MM.1S (cell line): ENCODE data around the gene BBX.

Source experiments
- DNase-seq: peaks from one replicate; pipeline ENCODE4 v3.0.0-alpha.2; 2015
- H2AFZ ChIP-seq: fragments of 300-600 bp; sonication (generic); 2 replicates; pipeline ENCODE4 v1.6.0; 2016; ENCODE audit warnings: antibody characterized with exemption, low read length
- H3F3A ChIP-seq: fragments of 300-600 bp; sonication (generic); 2 replicates; pipeline ENCODE4 v1.6.1; 2016; ENCODE audit warnings: mild to moderate bottlenecking, antibody characterized with exemption, low read length, moderate library complexity, mixed read lengths; ENCODE audit not compliant: insufficient read depth
- H3K27ac ChIP-seq: fragments of 300-600 bp; sonication (generic); 2 replicates; pipeline ENCODE4 v1.5.1; 2016; ENCODE audit warnings: mild to moderate bottlenecking, low read length
- H3K27me3 ChIP-seq: fragments of 300-600 bp; sonication (generic); replicated peaks from 2 replicates; pipeline ENCODE4 v1.6.0; 2016; ENCODE audit warnings: low read length; ENCODE audit not compliant: insufficient read depth
- H3K36me3 ChIP-seq: fragments of 300-600 bp; sonication (generic); replicated peaks from 2 replicates; pipeline ENCODE4 v1.6.1; 2016; ENCODE audit warnings: mild to moderate bottlenecking, low read length, mixed read lengths; ENCODE audit not compliant: insufficient read depth
- H3K4me1 ChIP-seq: fragments of 300-600 bp; sonication (generic); 2 replicates; pipeline ENCODE4 v1.6.1; 2016; ENCODE audit warnings: low read length, mixed read lengths
- H3K4me2 ChIP-seq: fragments of 300-600 bp; sonication (generic); 2 replicates; pipeline ENCODE4 v1.6.0; 2016; ENCODE audit warnings: low read depth, low read length
- H3K4me3 ChIP-seq: fragments of 300-600 bp; sonication (generic); 2 replicates; pipeline ENCODE4 v1.5.1; 2016; ENCODE audit warnings: low read length, mixed read lengths
- H3K79me2 ChIP-seq: fragments of 300-600 bp; sonication (generic); 2 replicates; pipeline ENCODE4 v1.6.1; 2016; ENCODE audit warnings: mixed run types, low read length, mixed read lengths
- H3K9ac ChIP-seq: fragments of 300-600 bp; sonication (generic); 2 replicates; pipeline ENCODE4 v1.6.1; 2016; ENCODE audit warnings: low read length, mixed read lengths
- H3K9me2 ChIP-seq: fragments of 300-600 bp; sonication (generic); replicated peaks from 2 replicates; pipeline ENCODE4 v1.6.1; 2016; ENCODE audit warnings: mild to moderate bottlenecking, low read length, mixed read lengths; ENCODE audit not compliant: insufficient read depth
- H3K9me3 ChIP-seq: fragments of 300-600 bp; sonication (generic); replicated peaks from 2 replicates; pipeline ENCODE4 v1.6.1; 2016; ENCODE audit warnings: mild to moderate bottlenecking, low read length, mixed read lengths; ENCODE audit not compliant: insufficient read depth
- H4K20me1 ChIP-seq: fragments of 300-600 bp; sonication (generic); 2 replicates; pipeline ENCODE4 v1.6.1; 2016; ENCODE audit warnings: mild to moderate bottlenecking, low read length, moderate library complexity, mixed read lengths; ENCODE audit not compliant: insufficient read depth
- CTCF ChIP-seq: fragments of 300-600 bp; sonication (generic); IDR thresholded peaks from 2 replicates; pipeline ENCODE4 v1.5.1; 2016; ENCODE audit warnings: antibody characterized with exemption, low read length, mixed read lengths
- EZH2 ChIP-seq: fragments of 300-600 bp; sonication (generic); optimal IDR thresholded peaks from 2 replicates; pipeline ENCODE3; 2017; ENCODE audit warnings: low read depth, mild to moderate bottlenecking, antibody characterized with exemption, low read length, mixed read lengths
- EZH2phosphoT487 ChIP-seq: fragments of 300-600 bp; sonication (generic); IDR thresholded peaks from 2 replicates; pipeline ENCODE4 v1.6.1; 2018; ENCODE audit warnings: antibody characterized with exemption, low read length

Gene BBX

DNA sequence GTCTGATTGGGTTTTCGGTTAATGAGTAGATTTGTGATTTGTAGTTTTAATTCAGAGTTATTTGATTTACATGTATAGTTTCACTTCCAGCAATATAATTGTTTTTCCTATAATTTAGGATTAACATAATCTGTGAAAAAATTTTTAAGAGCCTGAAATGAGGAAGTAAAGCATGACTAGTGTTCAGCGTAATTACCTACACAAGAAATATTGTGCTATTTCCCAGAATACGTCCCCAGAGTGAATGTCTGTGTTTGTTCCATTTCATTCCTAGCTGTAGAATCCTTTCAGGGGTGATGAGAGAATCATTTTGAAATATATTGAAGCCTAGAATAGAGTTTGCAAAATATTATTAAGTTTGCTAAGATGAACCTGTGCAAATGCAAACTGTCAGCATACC is 247.1 kb downstream of the BBX start:
- Histone ChIP-seq H3K79me2 (no peaks in the 10 kb centered on the region), H3K36me3 (no peaks in the 10 kb centered on the region), H3K27me3 (no peaks in the 10 kb centered on the region), H3K4me1 (no peaks in the 10 kb centered on the region), H3K9ac (no peak overlapping the region), H3K9me3 (no peaks in the 10 kb centered on the region), H3K9me2 (no peaks in the 10 kb centered on the region), H3K4me2 (no peak overlapping the region), H4K20me1 (no peaks in the 10 kb centered on the region), H2AFZ (no peak overlapping the region), H3F3A (no peaks in the 10 kb centered on the region), H3K4me3 (no peak overlapping the region), H3K27ac (no peak overlapping the region)
- DNase-seq = no peak
- TF ChIP-seq EZH2phosphoT487 (no peak), EZH2 (no peak), CTCF (no peak)

DNA sequence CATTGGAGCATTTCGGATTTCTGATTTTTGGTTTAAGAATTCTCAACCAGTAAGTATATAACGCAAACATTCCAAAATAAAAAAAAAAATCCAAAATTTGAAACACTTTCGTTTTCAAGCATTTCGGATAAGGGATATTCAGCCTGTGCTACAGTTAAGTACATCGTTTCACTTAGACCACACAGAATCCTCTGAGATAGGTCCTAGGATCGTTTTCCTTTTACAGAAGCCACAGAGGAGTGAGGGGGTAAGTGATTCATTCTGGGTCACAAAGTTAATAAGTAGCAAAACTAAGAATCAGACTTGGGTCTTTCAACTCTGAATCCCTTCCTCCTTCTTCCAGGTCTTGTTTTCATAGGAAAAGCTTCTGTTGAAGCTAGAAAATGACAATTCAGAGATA is 249.3 kb downstream of the BBX start:
- Histone ChIP-seq H3K36me3 (no peaks in the 10 kb centered on the region), H3K27me3 (no peaks in the 10 kb centered on the region), H4K20me1 (no peaks in the 10 kb centered on the region), H3K9me2 (no peaks in the 10 kb centered on the region), H3K9me3 (no peaks in the 10 kb centered on the region), H3K4me1 (no peaks in the 10 kb centered on the region), H3K79me2 (no peaks in the 10 kb centered on the region), H3K9ac (no peak overlapping the region), H2AFZ (no peak overlapping the region), H3K4me2 (no peak overlapping the region), H3K27ac (no peak overlapping the region), H3F3A (no peaks in the 10 kb centered on the region), H3K4me3 (no peak overlapping the region)
- no peak for TF ChIP-seq EZH2phosphoT487
- no peak for TF ChIP-seq EZH2
- DNase-seq = no peak

- DNase-seq = no peak
- Histone ChIP-seq H3K27ac (no peak overlapping the region), H3K36me3 (no peaks in the 10 kb centered on the region), H4K20me1 (no peaks in the 10 kb centered on the region), H3K4me1 (no peaks in the 10 kb centered on the region), H3K4me3 (no peak overlapping the region), H3F3A (no peaks in the 10 kb centered on the region), H3K4me2 (no peak overlapping the region), H3K9me2 (no peaks in the 10 kb centered on the region), H3K9ac (no peak overlapping the region), H3K27me3 (no peaks in the 10 kb centered on the region), H3K79me2 (no peaks in the 10 kb centered on the region), H3K9me3 (no peaks in the 10 kb centered on the region), H2AFZ (no peak overlapping the region)
- TF ChIP-seq CTCF (no peak), EZH2phosphoT487 (no peak), EZH2 (no peak)
Measured at GRCh38 chr3:107775974-107776373, 253.2 kb downstream of the BBX start.

DNA sequence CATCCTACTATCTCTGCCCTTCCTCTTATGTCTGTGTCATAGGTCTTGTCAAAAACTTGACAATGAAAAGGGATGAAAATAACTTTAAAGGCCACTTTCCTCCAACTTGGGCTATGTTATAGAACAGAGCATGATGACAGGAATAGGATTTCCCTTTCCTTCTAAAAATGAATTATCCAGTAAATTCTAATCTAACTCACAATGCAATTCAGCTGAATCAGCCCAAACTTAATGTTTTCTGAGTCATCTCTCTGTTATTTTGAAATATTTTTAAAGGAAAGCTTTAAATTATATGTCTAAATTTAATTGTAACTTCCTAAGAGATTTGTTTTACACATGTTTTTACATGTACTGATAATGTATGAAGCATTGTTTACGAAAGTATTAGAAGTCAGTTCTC is 258.5 kb downstream of the BBX start:
- TF ChIP-seq CTCF (no peak), EZH2phosphoT487 (no peak), EZH2 (no peak)
- no peaks in the 10 kb centered on the region for H3K9me2 ChIP-seq

More for the DNA sequence above, 258.5 kb downstream of the BBX start:
- no peaks in the 10 kb centered on the region for H4K20me1 ChIP-seq
- no peak overlapping the region for H2AFZ ChIP-seq
- no peaks in the 10 kb centered on the region for H3K9me3 ChIP-seq
- no peaks in the 10 kb centered on the region for H3K79me2 ChIP-seq
- no peak overlapping the region for H3K4me2 ChIP-seq
- no peaks in the 10 kb centered on the region for H3K4me1 ChIP-seq
- H3K27me3 ChIP-seq = no peaks in the 10 kb centered on the region
- H3K9ac ChIP-seq = no peak overlapping the region
- no peaks in the 10 kb centered on the region for H3K36me3 ChIP-seq
- no peak for DNase-seq
- H3K4me3 ChIP-seq = no peak overlapping the region
- H3F3A ChIP-seq = no peaks in the 10 kb centered on the region
- H3K27ac ChIP-seq = no peak overlapping the region
